Lung (tissue), 12 donors: ENCODE measurements around the gene HHEX. TPM values are rescaled to one million over a fixed set of nuclear protein-coding genes. Genes with fewer than 3 reads are reported as not detected.
"Not testable (repeated sequence)": the region's sequence is repeated elsewhere in the genome, so short reads cannot be mapped to it uniquely, and the experiment has no call there.

Experiments
- ATAC-seq: fragments of 200-7000 bp; cut with Tn5 transposase; one replicate; pipeline ENCODE4 v1.9.1; 2020; ENCODE audit warnings: moderate number of reproducible peaks; ENCODE audit not compliant: insufficient read depth, low FRiP score
- DNase-seq, 3 donors: peaks; one replicate each; pipeline ENCODE4 v3.0.0-alpha.2; 2013 to 2017
- H3K27ac ChIP-seq, 2 donors: one replicate each; pipeline ENCODE4 v1.5.1; 2013; ENCODE audit warnings: mild to moderate bottlenecking in 2 of 2, moderate library complexity in 2 of 2, control low read depth in 1 of 2, inconsistent platforms in 1 of 2, low read depth in 1 of 2, low read length in 1 of 2
- H3K27me3 ChIP-seq, 3 donors: one replicate each; pipeline ENCODE4 v1.5.1; 2013; ENCODE audit warnings: low read length in 2 of 3; ENCODE audit not compliant: control insufficient read depth in 3 of 3, insufficient read depth in 3 of 3
- H3K36me3 ChIP-seq, 4 donors: one replicate each; pipeline ENCODE4 v1.5.1; 2013; ENCODE audit warnings: low read length in 4 of 4, mild to moderate bottlenecking in 1 of 4, moderate library complexity in 1 of 4; ENCODE audit not compliant: control insufficient read depth in 4 of 4, insufficient read depth in 4 of 4
- H3K4me1 ChIP-seq, 5 donors: one replicate each; pipeline ENCODE4 v1.5.1; 2013; ENCODE audit warnings: low read length in 5 of 5, mild to moderate bottlenecking in 2 of 5, moderate library complexity in 1 of 5; ENCODE audit not compliant: control insufficient read depth in 5 of 5, insufficient read depth in 5 of 5
- H3K4me3 ChIP-seq: one replicate; pipeline ENCODE4 v1.5.1; 2013; ENCODE audit warnings: mild to moderate bottlenecking, control low read depth, moderate library complexity
- H3K9ac ChIP-seq, 2 donors: one replicate each; pipeline ENCODE4 v1.5.1; 2013; ENCODE audit warnings: low read length in 2 of 2, control low read depth in 1 of 2; ENCODE audit not compliant: insufficient read depth in 1 of 2
- H3K9me3 ChIP-seq, 4 donors: one replicate each; pipeline ENCODE4 v1.5.1; 2013; ENCODE audit warnings: low read length in 3 of 4, mild to moderate bottlenecking in 1 of 4, moderate library complexity in 1 of 4; ENCODE audit not compliant: control insufficient read depth in 4 of 4, insufficient read depth in 3 of 4
- WGBS, 2 donors: extraction: QIAGEN DNeasy Blood & Tissue Kit; methylation state at CpG; one replicate each; pipeline ENCODE4 v1.1.7; 2013; 5-methylcytosine and 5-hydroxymethylcytosine counted together
- polyA plus RNA-seq, 2 donors: library from polyadenylated mRNA; stranded (reverse); fragments of 200-250 nt; gene quantifications; one replicate each; pipeline ENCODE4 v1.2.1, GENCODE V29; 2013
- total RNA-seq, 2 donors: library from RNA; depleted of rRNA in 1 of 2; stranded (reverse); fragments of >200 nt in 1 of 2; gene quantifications; one replicate each; pipeline ENCODE4 v1.2.1, GENCODE V29; 2014 to 2021
- TF ChIP-seq, protein P1 (sequence below): IDR thresholded peaks from 2 replicates; pipeline ENCODE4 v1.5.1; 2012; ENCODE audit warnings: mild to moderate bottlenecking; ENCODE audit errors: control extremely low read depth, extremely low read depth
- donor health status: control.
- donor health status: control.
- donor health status: Bipolar disorder and iron deficiency.
- donor health status: healthy.
- donor health status: DM: yes; HTN: yes; CAD: no.

Gene HHEX
- total and polyA plus RNA-seq, 4 donors: 15.3 to 18.6 (median 17.1) TPM

DNA sequence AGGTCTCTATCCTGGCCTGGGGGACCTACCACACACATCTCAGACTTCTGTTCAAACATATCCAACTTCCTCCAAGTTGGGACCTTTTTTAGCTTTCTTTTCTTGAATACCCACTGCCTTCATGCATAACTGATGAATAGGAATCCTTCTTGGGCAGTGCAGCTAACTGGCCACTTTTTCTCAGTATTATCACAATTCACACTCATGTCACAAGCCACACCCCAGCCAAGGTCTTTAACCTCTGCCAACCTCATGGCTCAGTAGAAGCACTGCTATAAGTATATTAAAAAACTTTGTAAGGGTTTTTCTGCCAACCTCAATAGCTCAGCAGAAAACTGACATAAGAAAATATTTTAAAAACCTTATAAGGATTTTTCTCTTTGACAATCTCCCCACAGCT is 44.5 kb downstream of the HHEX start:
- Histone ChIP-seq H3K4me1 (no peaks in the 10 kb centered on the region), H3K4me3 (no peak overlapping the region), H3K27ac (no peak overlapping the region), H3K36me3 (no peaks in the 10 kb centered on the region), H3K9ac (no peak overlapping the region), H3K9me3 (no peaks in the 10 kb centered on the region), H3K27me3 (no peaks in the 10 kb centered on the region)
- TF ChIP-seq, protein P1, sequence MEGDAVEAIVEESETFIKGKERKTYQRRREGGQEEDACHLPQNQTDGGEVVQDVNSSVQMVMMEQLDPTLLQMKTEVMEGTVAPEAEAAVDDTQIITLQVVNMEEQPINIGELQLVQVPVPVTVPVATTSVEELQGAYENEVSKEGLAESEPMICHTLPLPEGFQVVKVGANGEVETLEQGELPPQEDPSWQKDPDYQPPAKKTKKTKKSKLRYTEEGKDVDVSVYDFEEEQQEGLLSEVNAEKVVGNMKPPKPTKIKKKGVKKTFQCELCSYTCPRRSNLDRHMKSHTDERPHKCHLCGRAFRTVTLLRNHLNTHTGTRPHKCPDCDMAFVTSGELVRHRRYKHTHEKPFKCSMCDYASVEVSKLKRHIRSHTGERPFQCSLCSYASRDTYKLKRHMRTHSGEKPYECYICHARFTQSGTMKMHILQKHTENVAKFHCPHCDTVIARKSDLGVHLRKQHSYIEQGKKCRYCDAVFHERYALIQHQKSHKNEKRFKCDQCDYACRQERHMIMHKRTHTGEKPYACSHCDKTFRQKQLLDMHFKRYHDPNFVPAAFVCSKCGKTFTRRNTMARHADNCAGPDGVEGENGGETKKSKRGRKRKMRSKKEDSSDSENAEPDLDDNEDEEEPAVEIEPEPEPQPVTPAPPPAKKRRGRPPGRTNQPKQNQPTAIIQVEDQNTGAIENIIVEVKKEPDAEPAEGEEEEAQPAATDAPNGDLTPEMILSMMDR: no peak
- no peak for DNase-seq
- no peak for ATAC-seq

DNA sequence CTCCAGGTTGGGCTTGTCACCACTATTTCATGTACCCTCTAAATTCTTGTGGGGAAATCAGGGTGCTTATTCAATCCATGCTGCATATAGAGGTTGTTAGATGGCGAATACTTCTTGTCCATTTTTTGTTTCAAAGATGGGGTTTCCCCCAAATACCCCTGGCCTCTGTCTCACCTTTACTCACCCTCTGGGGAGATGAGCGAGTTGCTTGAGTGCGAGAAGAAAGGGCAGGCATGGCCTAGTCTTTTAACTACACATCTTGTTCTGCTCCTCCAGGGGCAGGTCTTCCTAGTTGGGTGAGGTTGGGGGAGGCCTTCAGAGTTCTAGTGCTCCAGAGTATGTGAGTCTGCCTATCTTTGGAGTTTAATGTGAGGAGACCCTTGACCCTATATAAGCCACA is 46.2 kb downstream of the HHEX start:
- H3K9me3 ChIP-seq: no peaks in the 10 kb centered on the region
- TF ChIP-seq, protein P1: no peak
- no peaks in the 10 kb centered on the region for H3K36me3 ChIP-seq
- H3K27ac ChIP-seq: no peak overlapping the region
- H3K9ac ChIP-seq: no peak overlapping the region
- no peaks in the 10 kb centered on the region for H3K27me3 ChIP-seq
- 93 to 99% methylated on average over 3 of the region's 3 CpGs for WGBS, 2 donors
- no peak overlapping the region for H3K4me3 ChIP-seq
- no peak for DNase-seq
- ATAC-seq: no peak
- no peaks in the 10 kb centered on the region for H3K4me1 ChIP-seq

DNA sequence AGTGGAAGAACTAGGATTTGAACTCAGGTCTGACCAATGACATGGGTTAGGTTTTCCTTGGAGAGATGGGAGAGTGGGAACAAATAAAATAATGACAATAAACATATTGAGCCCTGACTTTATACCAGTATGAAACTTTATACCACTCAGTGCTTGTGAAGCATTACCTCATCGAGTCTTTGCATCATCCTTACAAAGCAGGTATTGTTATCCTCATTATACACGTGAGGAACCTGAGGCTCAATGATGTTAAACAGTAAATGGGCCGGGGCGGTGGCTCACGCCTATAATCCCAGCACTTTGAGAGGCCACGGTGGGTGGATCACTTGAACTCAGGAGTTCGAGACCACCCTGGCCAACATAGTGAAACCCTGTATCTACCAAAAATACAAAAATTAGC is 47.7 kb downstream of the HHEX start:
- Histone ChIP-seq H3K9me3 (no peaks in the 10 kb centered on the region), H3K4me3 (no peak overlapping the region), H3K4me1 (no peaks in the 10 kb centered on the region), H3K9ac (no peak overlapping the region), H3K36me3 (no peaks in the 10 kb centered on the region), H3K27me3 (no peaks in the 10 kb centered on the region), H3K27ac (no peak overlapping the region)
- WGBS, 2 donors: 88 to 95% methylated on average over 7 of the region's 7 CpGs
- ATAC-seq (no peak), DNase-seq (no peak)
- TF ChIP-seq, protein P1: no peak

DNA sequence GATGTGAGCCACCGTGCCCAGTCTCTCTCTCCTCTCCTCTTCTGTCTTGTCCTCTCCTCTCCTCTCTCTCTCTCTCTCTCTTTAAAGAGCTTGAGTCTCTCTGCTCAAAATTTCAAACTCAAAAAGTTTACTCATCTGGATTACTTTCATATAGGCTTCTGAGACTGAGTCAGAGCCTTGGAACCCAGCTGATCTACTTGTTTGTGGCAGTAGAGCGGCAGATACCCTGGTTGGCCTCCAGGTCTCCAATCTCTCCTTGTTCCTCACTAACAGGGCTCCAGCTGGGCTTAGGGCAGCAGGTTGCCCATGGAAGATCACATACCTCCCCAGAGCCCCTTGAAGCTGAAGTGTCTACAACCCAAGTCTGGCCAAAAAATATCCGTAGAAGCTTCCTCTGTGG is 51.0 kb downstream of the HHEX start:
- H3K4me3 ChIP-seq: no peak overlapping the region
- TF ChIP-seq, protein P1: no peak

DNA sequence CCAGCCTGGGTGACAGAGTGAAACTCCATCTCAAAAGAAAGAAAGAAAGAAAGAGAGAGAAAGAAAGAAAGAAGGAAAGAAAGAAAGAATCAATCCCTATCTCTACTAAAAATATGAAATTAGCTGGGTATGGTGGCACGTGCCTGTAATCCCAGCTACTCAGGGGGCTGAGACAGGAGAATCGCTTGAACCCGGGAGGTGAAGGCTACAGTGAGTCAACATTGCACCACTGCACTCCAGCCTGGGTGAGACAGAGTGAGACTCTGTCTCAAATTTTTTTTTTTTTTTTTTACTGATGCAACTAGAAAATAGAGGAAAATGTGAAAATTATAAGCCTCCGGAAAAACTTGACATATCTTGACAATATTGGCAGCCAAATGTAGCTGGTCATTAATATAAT is 52.0 kb downstream of the HHEX start:
- not testable (repeated sequence) for DNase-seq, H3K36me3 ChIP-seq, H3K9ac ChIP-seq, H3K4me1 ChIP-seq, H3K9me3 ChIP-seq, H3K4me3 ChIP-seq, H3K27me3 ChIP-seq, ATAC-seq, H3K27ac ChIP-seq
- 84 to 89% methylated on average over 4 of the region's 4 CpGs for WGBS, 2 donors

More for the DNA sequence above, 51.0 kb downstream of the HHEX start:
- Histone ChIP-seq H3K36me3 (no peaks in the 10 kb centered on the region), H3K27me3 (no peaks in the 10 kb centered on the region), H3K9me3 (no peaks in the 10 kb centered on the region), H3K27ac (no peak overlapping the region), H3K9ac (no peak overlapping the region), H3K4me1 (no peaks in the 10 kb centered on the region)
- no peak for ATAC-seq
- WGBS, 2 donors: 87% methylated on average over 3 of the region's 3 CpGs
- DNase-seq: no peak
